ENCODE data around the gene SLX4IP.
"Not testable (repeated sequence)": the region's sequence is repeated elsewhere in the genome, so short reads cannot be mapped to it uniquely, and the experiment has no call there.

The SLX4IP gene

DNA sequence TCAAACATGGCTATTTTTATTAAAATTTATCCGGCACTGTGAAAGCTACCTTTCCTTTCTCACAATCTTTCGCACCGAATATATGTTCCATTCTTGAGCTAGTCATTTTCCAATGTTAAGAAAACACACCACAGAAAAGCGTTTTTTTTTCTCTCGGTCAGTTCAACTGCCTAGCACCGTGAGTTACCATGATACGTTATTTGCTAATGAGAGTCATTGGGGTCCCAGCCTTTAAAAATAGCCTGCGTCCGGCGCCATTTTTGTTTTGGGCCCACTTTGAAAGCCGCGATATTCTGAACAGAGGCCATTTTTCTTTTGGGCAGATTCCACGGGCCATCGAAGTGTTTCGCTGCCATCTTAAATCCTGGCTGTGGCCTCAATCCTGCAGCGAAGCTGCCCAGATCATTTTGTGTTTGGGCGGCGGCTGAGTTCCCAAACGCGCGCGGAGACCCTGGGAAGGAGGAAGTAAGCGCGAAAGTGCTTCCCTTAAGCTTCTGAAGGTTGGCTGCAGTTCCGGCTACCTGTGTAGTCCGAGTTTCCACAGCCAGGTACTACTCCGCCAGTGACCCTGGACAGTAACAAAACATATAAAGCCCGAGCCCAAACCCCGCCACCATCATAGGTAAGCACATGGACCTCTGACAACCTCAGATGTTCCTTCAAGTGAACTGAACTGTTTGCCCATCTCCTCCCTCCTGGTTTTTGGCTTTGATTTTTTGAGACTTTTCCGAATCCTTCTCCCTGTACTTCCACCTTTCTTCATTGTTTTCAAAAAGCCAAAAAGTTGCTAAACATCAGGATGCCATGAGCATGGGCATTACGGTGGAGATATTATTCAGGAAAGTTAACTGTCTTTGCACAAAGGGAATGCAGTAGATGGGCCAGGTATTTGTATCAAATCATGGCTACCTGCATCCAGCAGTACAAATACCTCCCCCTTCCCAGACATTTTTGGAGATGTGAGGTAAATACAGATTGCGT lies at the start of gene SLX4IP:
Gene SLX4IP (plus strand): TSS at position 474 of the 981 bp plus-strand sequence. CDS start 22,900 bp downstream, outside the sequence.
- peak; percentile 88 for DNase-seq (ENCODE audit: low read depth)

DNA sequence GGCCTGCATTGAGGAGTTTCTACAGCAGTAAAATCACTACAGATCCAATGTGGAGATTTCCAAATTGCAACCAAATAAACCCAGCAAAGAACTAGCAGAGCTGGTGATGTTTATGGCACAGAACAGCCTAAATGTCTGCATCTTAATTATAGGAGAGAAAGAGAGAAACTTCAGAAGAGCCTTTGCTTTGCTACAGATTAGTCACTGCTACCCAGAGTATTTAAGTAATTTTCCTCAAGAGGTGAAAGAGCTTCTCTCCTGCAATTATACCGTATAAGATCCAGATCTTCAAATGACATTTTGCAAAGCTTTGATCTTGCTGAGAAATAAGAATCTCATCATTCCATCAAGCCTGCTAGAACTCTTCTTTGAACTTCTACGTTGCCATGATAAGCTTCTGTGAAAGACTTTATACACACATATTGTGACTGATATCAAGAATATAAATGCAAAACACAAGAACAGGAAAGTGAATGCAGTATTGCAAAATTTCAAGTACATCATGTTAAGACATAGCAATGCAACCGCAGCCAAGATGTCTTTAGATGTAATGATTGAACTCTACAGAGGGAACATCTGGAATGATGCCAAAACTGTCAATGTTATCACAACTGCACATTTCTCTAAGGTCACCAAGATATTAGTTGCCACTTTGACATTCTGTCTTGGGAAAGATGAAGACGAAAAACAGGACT lies 49.1 kb upstream of the SLX4IP start:
- DNase-seq (ENCODE audit: low read depth), result no peak

DNA sequence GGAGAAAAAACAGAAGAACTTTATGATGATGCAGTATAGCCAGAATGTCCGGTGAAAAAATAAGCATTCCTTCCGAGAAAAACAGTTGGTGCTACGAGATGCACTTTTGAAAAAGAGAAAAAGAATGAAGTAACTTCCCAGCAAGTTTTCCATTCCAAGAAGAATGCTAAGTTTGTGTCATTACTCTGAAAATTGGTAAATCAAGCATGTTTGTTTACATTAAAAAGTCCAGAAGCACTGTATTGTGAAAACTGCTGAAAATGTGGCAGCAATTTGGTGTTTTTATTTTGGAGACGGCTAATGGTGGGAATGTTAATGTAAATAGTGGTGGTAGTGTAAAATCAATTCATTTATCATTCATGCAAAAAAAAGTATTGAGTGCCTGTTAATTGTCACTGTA lies 47.4 kb upstream of the SLX4IP start:
- no peak for DNase-seq (ENCODE audit: low read depth)

DNA sequence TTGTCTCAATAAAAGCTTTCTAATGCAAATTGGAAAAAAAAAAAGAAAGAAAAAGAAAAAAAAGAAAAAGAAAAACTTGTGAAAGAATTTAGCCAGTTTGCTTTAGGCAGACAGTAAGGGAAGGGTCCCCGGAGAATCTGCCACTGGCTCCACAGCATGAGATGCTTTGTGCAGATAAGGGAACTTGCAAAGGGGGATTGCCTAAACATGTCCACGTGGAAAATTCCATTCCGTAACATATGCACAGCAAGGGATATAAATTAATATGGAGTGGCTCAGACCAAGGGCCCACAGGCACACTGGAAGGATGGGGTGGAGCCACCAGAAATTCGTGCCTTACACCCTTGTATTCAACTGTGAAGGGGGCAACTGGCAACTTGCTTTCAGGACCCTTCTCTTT lies 46.5 kb upstream of the SLX4IP start:
- no peak for DNase-seq (ENCODE audit: low read depth)

DNA sequence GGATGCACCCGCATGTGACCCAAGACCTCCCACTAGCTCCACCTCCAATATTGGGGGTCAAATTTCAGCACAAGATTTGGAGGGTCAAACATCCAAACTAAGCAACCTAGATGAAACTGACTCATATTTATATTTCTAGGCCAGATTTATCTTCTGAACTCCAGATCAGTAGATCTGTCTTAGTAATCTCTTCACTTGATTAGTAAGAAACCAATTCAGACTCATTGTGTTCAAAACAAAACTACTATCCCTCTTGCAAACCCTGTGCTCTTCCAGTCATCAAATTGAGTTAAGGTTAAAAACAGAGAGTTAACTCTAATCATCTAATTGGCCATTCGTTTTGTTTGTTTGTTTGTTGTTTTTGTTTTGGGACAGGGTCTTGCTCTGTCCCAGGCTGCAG lies 44.4 kb upstream of the SLX4IP start:
- DNase-seq (ENCODE audit: low read depth), result no peak

DNA sequence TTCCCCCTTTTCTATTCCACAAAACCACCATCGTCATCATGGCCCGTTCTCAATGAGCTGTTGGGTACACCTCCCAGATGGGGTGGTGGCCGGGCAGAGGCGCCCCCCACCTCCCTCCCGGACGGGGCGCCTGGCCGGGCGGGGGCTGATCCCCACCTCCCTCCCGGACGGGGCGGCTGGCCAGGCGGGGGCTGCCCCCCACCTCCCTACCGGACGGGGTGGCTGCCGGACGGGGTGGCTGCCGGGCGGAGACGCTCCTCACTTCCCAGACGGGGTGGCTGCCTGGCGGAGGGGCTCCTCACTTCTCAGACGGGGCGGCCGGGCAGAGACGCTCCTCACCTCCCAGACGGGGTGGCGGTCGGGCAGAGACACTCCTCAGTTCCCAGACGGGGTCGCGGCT lies 40.4 kb upstream of the SLX4IP start:
- not testable (repeated sequence) for DNase-seq (ENCODE audit: low read depth)

DNA sequence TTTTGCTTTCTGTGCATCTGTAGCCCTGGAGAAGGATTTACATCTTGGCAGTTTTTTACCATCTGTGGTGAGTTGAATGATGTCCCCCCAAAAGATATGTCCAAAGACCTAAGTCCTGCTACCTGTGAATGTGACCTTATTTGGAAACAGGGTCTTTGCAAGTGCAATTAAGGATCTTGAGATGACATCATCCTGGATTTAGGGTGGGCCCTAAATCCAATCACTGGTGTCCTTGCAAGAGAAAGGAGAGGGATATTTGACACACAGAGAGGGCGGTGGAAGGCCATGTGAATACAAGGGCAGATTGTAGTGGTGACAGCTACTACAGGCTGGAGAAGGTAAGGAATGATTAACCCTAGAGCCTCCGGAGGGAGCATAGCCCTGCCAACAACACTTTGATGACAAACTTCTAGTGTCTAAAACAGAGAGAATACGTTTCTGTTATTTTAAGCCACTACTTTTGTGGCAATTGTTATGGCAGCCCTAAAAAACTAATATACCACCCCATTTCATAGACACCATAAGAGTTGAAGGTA lies 36.2 kb upstream of the SLX4IP start:
- no peak for DNase-seq (ENCODE audit: low read depth)

DNA sequence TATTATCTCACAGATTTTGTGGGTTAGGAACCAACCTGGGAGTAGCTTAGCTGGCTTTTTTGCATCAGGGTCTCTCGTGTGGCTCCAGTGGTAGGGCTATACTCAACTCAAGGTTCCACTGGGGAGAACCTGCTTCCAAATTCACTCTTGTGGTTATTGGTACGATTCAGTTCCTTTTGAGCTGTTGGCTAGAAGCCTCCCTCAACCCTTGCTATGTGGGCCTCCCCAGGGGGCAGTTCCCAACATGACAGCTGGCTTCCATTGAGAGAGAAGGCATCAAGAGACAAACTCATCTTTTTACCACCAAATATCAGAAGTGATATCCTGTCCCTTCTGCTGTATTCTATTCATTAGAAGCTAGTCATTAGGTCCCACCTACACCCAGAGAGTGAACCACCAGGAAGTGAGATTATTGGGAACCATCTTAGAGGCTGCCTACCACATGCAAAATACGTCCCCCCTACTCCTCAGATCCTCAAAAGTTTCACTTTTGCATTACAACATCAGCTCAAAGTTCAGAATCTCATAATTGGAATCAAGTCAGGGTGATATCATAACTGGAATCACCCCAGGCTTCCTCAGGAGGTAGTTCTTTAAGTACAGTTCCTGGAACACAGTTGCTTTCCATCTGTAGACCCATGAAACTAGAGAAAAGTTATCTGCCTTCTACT lies 32.0 kb upstream of the SLX4IP start:
- no peak for DNase-seq (ENCODE audit: low read depth)

DNA sequence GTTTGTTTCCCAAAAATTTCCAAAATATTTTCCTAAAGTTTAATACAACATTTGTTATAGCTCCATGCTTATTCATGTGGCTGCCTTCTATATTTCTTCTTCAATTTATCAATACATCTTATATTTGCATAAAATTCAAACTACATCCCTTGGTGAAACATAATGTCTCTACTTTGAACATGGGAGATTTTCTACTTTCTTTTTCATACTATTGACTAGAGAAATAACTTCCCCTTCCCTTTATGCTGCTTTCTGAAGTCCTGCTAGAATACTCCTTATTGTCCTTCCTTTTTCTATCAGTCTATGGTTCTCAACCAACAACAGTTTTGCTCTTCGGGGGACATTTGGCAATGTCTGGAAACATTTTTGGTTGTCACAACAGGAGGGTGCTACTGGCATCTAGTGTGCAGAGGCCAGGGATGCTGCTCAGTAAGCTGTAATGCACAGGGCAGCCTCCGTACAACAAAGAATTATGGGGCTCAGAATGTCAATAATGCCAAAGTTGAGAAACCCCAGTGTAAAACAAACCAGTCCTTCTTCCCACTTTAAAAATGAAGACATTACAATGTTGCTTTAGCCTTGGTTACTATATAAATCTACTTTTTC lies 31.0 kb upstream of the SLX4IP start:
- no peak for DNase-seq (ENCODE audit: low read depth)

DNA sequence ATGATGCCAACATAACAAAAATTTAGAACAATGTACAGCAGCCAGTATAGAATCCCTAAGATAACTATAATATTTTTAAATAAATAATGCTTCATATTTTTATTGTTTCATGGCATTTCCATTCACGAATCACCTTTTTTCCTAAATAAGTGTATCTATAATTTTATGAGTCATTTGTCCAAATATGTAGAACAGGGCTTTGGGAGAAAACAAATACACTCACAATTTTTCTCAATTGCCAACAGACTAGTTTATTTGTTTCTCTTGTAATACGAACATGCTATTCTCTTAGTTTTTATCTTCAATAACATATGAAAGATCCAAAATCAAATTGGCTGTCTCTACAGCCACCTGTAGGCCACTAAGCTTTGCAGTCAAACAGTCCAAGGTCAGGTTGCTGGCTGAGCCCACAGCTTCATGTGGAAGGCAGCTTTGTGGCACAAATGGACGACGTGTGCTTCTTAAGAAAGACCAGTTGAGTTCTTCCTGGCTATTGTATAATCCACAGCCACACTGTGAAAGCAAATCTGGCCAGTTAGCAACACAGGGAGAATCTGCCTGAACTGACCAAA lies 30.1 kb upstream of the SLX4IP start:
- DNase-seq (ENCODE audit: low read depth), result no peak

DNA sequence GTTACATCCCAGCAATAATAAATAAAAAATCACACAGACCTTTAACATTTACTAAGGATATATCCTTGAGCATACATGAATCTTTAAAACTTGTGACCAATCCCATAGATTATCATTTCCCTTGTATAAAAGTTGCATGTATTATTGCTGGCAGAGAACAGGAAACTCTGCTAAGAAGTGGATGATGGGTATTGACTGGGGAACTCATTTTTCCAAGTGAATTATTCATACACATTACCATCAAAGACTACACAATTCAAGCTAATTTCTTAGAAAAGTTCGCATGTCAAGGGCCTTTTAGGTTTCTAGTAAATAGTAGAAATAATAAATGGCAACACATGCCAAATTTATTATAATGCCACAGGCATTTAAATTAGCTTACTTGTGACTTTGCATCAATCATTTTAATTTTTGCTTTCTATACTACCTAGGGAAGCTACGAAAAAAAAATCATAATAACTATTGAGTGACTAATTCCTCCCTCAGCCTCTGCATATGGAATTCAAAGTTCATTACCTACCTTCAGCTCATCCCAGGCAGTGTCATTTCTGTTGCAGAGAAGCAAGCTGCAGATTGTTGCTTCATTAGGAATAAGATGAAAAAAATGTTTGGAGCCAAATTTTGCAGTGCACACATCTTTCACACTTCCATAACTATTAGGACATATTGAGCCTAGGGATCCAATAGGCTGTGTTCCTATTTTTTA lies 26.8 kb upstream of the SLX4IP start:
- DNase-seq (ENCODE audit: low read depth), result no peak

DNA sequence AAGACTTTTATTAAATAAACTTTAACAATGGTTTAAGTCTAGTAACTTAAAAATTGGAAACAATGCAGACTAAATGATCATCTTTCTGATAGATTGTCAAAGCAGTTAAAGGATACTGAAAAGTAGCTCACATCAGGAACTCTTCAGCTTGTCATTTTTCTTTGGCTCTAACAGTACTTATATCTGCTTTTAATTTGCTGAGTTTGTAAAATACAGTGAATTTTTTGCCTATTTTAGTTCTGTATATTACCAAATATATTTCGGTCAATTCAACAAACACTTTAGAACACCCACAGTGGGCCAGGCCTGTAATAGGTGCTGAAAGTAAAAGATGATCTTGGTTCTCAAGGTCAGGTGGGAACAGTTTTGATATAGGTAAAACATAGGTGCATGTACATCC lies 23.4 kb upstream of the SLX4IP start:
- DNase-seq (ENCODE audit: low read depth), result no peak

DNA sequence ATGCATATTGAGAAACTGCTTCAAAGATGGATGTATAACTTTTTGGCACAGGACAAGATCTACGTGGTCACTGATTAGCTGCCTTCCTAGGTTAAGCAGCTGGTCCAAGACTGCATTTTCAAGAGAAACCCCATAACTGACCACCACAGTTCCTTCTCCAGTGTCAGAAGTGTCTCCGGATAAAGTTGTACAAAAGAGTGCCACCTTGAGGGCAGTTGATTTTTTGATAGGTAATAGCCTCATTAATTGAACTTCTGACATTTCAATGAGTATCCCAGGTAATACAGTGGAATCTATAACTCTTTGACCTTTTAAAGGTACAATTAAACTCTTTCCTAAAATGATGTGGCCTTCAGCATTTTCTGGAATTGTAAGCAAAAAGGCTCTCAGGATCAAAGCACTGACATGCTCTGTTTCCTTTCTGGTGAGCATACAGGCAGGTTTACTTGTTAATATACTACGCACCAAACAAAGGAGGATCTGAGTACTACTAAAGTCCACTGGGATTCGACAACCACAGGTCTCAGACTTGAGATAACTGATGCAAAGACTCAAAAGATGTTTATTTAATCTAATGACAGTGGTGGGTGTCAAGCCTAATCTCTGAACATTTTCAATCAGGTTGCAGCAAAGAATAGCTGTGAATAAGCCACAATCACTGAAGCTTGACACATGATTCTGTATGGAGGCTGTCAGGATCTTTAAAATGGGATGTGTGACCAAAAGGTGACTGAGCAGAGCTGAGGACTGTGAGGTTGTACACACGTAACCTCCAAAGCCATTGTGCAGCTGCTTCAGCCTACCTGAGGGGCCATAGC lies 22.3 kb upstream of the SLX4IP start:
- DNase-seq (ENCODE audit: low read depth), result no peak

DNA sequence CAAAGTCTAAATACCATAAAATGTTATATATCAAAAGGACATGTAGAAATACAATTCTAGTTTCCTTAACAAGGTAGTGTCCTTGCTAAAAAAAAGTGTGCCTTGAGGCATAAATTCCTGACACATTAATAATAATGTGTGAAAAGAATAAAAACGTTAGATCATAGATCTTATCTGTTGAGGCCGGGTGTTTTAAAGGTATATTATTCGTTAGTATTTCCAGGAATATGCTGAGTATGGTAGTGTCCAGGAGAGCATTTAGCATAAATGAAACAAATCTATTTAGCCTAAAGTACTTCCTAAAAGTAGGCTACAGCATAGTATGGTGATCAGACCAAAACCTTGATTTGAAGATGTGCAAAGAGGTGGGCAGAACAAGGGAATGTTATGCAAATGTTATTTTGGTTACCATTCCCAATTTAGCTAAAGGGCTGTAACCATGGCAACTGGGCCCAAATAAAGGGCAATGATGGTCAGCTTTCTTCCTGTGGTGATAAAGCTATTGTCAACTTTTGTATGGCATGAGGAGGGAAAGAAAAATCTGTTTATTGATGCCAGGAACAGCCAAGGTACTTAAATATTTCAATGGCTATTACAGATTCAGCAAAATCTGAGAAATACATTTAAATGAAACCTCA lies 20.0 kb upstream of the SLX4IP start:
- no peak for DNase-seq (ENCODE audit: low read depth)

DNA sequence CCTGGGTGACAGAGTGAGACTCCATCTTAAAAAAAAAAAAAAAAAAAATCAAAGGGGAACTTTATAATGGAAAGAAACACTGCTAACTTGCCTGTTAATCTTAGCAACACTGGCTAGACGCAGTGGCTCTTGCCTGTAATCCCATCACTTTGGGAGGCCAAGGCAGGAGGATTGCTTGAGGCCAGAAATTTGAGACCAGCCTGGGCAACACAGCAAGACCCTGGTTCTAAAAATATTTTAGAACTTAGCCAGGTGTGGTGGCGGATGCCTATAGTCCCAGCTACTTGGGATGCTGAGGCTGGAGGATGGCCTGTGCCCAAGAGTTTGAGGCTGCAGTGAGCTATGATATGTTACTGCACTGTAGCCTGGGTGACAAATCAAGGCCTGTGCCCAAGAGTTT lies 17.9 kb upstream of the SLX4IP start:
- not testable (repeated sequence) for DNase-seq (ENCODE audit: low read depth)

DNA sequence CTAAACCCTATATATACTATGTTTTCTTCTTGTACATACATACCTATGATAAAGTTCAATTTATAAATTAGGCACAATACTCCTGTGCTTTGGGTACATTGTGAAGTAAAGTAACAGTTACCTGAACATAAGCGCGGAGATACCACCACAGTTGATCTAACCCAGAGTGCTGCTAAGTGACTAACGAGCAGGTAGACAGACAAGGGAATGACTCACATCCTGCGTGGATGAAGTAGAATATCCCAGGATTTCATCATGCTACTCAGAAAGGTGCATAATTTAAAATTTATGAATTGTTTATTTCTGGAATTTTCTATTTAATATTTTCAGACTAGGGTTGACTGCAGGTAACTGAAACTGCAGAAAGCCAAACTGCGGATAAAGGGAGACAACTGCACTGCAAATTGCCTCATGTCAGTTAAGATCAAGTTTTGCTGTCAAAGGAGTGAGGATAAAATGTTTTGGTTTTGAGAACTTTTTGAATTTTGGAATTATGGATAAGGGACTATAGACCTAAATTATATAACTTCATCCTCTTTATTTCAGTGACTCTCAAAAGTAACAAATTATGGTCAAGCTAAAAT lies 15.5 kb upstream of the SLX4IP start:
- DNase-seq (ENCODE audit: low read depth), result no peak

DNA sequence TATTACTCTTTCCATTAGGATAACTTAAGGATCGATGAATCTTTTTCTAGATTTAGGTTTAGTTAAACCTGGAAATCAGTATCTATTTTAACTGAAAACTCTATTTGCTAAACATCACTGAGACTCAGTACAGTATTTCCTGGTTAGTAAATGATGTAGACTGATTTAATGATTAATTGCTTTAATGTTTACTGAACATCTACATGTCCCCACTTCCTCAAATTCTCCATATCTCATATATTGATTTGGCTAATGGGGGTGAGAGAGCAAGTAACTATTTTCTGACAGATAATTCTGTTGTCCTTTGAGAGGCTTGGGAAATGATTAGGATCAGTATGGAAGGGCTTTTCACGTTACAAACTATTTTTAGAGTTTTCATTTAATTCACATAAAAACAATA lies 11.4 kb upstream of the SLX4IP start:
- DNase-seq (ENCODE audit: low read depth), result no peak

DNA sequence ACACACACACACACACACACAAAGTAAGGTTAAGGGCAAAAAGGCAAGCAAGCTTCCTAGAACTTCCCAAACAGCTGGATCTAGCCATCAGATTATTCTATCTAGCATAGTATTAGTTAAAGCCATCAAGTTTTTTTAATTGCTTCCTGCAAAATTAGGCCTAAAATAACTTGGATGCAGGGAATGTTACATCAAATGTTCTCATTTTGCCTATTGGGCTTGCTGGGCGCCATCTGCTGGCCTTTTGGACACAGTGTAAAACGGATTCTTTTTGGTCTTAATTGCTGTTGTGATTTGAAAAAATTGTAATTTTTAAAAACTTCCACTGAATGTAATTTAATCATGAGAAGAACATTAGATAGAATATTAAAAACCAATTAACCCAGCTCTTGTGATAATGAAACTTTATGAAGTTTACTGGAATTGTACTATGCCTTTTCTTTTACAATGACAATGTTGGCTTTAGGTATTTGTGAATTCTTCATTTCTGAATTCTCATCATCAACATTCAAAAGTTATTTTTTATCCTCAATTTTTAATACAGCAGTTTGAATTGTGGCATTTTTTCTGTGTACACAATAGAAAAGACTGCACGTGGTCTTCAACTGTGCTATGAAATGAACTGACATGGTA lies 7.9 kb upstream of the SLX4IP start:
- peak; percentile 54 for DNase-seq (ENCODE audit: low read depth)

DNA sequence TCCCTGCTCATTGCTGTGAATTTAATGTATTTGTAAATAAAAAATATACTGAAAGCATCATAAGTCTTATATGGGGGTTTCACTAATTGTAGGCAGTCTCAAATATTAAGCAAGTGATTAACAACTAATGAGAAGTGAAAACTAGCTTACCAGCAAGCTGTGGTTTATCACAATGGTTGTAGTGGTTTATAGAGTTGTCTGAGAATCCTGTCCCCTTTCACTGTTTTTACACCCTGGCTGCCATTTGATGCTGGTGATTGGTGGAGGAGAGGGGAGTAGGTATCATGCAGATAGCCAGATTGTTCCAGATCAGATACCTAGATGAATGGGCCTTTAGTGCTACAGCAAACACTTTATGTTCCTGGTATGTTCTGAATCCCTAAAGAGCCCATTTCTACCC lies 7.1 kb upstream of the SLX4IP start:
- no peak for DNase-seq (ENCODE audit: low read depth)

Measured in HS-5 (cell line).